Peyer's patch (tissue), 4 donors: ENCODE measurements around the gene LSM8.

Experiments
- CTCF ChIP-seq, 6 experiments: fragments of 450-650 bp in 4 of 6; fragments of 200-600 bp in 2 of 6; sonication (generic) in 1 of 6; IDR thresholded peaks; one replicate each; pipeline ENCODE4 v1.5.1; 2017 to 2019; ENCODE audit warnings: antibody characterized with exemption in 6 of 6, mild to moderate bottlenecking in 3 of 6, moderate library complexity in 1 of 6
- POLR2A ChIP-seq, 2 donors: fragments of 450-650 bp; IDR thresholded peaks; one replicate each; pipeline ENCODE4 v1.5.1; 2017; ENCODE audit warnings: antibody characterized with exemption in 2 of 2, mild to moderate bottlenecking in 2 of 2, moderate library complexity in 2 of 2

DNA sequence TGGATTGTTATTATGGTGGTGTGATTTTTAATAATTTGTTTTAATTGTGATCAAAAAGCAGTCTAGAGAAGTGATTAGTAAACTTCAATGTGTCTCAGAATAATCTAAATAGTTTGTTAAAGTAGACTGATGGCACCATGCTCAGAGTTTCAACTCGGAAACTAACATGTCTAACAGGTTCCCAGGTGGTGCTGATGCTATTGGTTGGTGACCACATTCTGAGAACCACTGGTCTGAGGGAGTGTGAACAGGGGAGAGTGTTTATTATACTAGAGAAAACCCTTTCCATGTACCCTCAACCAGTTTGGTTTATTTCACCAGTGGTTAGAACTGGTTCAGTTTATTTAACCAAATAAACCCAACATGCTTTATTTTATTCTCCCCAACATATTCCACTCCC lies 42.0 kb upstream of the LSM8 start:
- TF ChIP-seq CTCF (IDR thresholded peaks at IDR 0.05) (no peak), POLR2A (IDR thresholded peaks at IDR 0.05) (no peak)
